ENCODE measurements around the gene MRTO4.

DNA sequence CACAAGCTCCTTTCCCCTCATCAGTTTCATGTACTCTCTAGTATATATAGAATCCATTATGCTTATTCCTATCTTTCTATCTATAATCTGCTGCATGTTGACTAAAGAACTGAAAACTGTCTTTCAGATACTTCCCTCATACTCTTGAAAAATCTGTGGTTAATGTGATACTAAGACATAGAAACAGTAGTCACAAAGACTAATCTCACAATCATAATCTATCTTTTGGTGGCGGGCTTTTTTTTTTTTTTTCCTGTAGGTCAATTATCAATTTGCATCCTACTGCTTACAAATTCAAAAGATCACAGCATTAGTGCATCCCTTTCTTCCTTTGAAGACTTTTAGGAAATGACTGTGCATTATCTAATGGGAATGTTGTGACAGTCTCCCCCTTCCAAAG lies 46.2 kb upstream of the MRTO4 start:
- no peak for TF ChIP-seq EZH2 (IDR thresholded peaks at IDR 0.05; ENCODE audit: borderline replicate concordance, low read depth, low read length)
- no peak for TF ChIP-seq YY1 (IDR thresholded peaks at IDR 0.05; ENCODE audit: borderline replicate concordance in 1 of 3, control insufficient read depth in 1 of 3, extremely low read depth in 1 of 3, insufficient read depth in 3 of 3, insufficient read length in 1 of 3, insufficient replicate concordance in 2 of 3, low read depth in 1 of 3, low read length in 2 of 3)
- TF ChIP-seq, protein P1, sequence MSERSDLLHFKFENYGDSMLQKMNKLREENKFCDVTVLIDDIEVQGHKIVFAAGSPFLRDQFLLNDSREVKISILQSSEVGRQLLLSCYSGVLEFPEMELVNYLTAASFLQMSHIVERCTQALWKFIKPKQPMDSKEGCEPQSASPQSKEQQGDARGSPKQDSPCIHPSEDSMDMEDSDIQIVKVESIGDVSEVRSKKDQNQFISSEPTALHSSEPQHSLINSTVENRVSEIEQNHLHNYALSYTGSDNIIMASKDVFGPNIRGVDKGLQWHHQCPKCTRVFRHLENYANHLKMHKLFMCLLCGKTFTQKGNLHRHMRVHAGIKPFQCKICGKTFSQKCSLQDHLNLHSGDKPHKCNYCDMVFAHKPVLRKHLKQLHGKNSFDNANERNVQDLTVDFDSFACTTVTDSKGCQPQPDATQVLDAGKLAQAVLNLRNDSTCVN (CRISPR knock-in tag; IDR thresholded peaks at IDR 0.05), result no peak
- TF ChIP-seq HNRNPLL (IDR thresholded peaks at IDR 0.05; ENCODE audit: low read depth, low read length, poor library complexity, severe bottlenecking), result no peak
- TF ChIP-seq MAFF (IDR thresholded peaks at IDR 0.05; ENCODE audit: low read length), result 0 out of 2 replicates have a peak, but pooled peaks have one; percentile 25
- no peak for TF ChIP-seq EP300 (IDR thresholded peaks at IDR 0.05; ENCODE audit: low read length)
- TF ChIP-seq ZBTB1 (CRISPR knock-in tag; IDR thresholded peaks at IDR 0.05; ENCODE audit: borderline replicate concordance, low read depth), result no peak
- no peak for TF ChIP-seq ZNF274 (IDR thresholded peaks at IDR 0.05; ENCODE audit: borderline replicate concordance, low read depth, low read length)
- TF ChIP-seq, protein P2, sequence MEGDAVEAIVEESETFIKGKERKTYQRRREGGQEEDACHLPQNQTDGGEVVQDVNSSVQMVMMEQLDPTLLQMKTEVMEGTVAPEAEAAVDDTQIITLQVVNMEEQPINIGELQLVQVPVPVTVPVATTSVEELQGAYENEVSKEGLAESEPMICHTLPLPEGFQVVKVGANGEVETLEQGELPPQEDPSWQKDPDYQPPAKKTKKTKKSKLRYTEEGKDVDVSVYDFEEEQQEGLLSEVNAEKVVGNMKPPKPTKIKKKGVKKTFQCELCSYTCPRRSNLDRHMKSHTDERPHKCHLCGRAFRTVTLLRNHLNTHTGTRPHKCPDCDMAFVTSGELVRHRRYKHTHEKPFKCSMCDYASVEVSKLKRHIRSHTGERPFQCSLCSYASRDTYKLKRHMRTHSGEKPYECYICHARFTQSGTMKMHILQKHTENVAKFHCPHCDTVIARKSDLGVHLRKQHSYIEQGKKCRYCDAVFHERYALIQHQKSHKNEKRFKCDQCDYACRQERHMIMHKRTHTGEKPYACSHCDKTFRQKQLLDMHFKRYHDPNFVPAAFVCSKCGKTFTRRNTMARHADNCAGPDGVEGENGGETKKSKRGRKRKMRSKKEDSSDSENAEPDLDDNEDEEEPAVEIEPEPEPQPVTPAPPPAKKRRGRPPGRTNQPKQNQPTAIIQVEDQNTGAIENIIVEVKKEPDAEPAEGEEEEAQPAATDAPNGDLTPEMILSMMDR (IDR thresholded peaks at IDR 0.05 in 2 of 3, conservative IDR thresholded peaks at IDR 0.05 in 1 of 3; ENCODE audit: insufficient read depth in 2 of 3, low read depth in 1 of 3, low read length in 3 of 3), result no peak

All from K562 (cell line).